ENCODE results near the gene GRIA4. TPM values are rescaled to one million over a fixed set of nuclear protein-coding genes. Genes with fewer than 3 reads are reported as not detected.

Gene GRIA4
- 0.10 TPM in 1 of 2 replicates, not detected in the other for total RNA-seq (2014; rRNA removed; shearing (Covaris generic))

- peak; percentile 61 for DNase-seq (ENCODE audit: low read depth)
Observed at GRCh38 chr11:105609832-105610781, at the start of gene GRIA4. GRIA4 (plus strand) TSS chr11:105610073; CDS start chr11:105610998, 925 bp downstream.

DNA sequence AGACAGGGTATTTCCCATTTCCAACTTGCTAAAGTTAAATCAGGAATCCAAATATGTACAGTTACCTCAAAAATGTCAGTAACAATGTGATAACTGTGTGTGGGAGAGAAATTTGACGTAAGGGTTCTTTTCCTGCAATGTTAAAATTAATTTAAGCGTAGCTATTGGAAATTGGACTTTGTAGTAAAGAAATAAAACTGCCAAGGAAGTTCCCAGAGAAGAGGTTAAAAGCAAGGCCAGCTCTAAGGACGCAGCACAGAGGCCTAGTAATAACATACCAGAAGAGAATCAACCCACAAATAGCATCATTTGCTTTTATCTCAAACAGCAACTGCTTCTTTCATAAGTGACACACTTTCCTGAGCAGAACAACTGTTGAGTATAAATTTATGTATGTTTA lies 36.8 kb upstream of the GRIA4 start:
- DNase-seq (ENCODE audit: low read depth), result no peak

DNA sequence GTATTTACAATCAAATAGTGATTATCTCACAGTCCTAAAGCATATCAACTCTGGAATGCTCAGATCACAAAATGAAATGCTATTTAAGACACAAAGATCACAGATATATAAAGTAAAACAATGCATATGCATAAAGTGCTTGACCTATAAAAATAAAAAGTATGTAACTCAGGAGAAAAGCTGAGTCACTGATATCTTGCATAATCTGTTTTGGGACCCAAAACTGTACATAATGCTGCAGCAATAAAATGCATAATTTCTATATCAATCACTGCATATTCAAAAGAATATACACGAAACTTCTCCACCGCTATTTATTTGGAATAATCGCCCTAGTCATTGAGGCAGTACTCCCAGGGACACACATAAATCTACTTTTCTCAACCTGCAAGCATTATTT lies 34.9 kb upstream of the GRIA4 start:
- no peak for DNase-seq (ENCODE audit: low read depth)

DNA sequence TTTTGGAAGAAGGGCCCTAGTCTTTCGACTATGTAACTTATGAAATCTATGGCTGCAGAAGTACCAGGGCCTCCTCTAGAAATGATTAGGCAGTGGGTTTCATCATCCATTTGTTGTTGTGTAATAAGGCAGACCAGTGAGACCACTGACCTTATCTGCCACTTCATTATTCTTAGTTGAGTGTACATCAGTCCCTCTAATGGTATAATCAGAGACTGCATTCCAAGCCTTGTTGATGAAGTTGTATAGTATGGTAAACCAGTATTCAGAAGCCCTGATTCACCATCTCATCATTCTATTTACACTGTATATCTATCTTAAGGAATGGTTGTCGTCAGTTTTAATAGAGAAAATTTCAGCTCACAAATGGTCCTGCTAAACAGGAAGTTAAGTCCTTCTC lies 32.2 kb upstream of the GRIA4 start:
- DNase-seq (ENCODE audit: low read depth), result peak; percentile 5

- no peak for DNase-seq (ENCODE audit: low read depth)
Observed at GRCh38 chr11:105579111-105579510, 30.8 kb upstream of the GRIA4 start.

- peak; percentile 73 for DNase-seq (ENCODE audit: low read depth)
Observed at GRCh38 chr11:105582497-105582896, 27.4 kb upstream of the GRIA4 start.

GRCh38 chr11:105588001-105588400 lies 21.9 kb upstream of the GRIA4 start:
- peak; percentile 79 for DNase-seq (ENCODE audit: low read depth)

GRCh38 chr11:105589346-105589745 lies 20.5 kb upstream of the GRIA4 start:
- DNase-seq (ENCODE audit: low read depth), result peak; percentile 36

DNA sequence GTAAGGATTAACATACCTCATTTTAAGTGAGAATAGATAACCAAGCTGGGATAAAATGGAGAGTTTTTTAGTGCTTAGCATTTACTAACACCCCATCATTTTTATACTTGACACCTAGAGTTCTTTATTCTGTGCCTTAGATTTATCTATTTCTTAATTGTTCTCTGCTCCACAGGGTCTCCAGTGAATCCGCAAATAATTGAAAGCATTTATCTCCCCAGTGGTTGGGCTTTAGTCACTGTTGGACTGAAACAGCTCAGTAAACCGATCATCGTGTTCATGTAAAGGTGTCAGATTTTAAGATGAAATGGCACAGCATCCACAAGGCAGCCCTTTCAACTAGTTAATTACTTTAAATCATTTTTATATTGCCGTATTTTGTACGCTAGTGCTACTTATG lies 17.8 kb upstream of the GRIA4 start:
- DNase-seq (ENCODE audit: low read depth), result no peak

DNA sequence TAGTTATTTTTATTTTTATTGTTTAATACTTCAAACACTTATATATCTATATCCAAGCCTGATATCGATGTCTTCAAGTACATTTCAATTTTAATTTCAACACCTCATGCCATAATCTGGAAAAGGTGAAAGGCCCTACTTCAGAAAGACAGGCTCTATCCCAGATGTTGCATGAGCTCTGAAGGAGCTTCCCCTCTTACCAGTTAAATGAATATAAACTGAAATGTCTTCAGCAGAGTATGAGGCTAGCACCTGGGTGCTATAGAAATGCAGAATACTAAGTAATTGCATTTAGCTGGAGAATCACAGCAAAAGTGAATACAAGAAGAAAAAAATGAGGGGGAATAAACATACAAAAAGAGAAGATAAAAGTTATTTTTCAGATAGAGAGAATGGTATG lies 11.5 kb upstream of the GRIA4 start:
- DNase-seq (ENCODE audit: low read depth), result no peak

DNA sequence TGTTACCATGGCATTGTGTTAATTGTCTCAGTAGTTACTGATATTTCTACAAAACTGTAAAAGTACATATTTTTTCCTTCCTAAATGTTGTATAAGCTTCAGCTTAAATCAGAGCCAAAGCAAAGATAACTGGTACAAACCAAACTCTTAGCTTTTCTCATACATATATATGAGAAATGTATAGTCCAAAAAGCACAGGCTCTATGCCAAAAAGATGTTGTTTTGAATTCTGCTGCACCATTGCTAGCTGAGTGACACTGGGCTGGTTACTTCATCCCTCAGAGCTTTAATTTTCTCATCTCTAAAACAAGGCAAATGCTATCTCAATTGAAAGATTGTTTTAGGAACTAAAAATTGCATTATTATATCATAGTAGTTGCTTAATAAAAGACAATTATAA lies 6.7 kb upstream of the GRIA4 start:
- DNase-seq (ENCODE audit: low read depth), result no peak

GRCh38 chr11:105609341-105609781 lies 512 bp upstream of the GRIA4 start:
- DNase-seq (ENCODE audit: low read depth), result peak; percentile 51

GRCh38 chr11:105610871-105611571 lies 1.1 kb downstream of the GRIA4 start:
- DNase-seq (ENCODE audit: low read depth), result no peak

DNA sequence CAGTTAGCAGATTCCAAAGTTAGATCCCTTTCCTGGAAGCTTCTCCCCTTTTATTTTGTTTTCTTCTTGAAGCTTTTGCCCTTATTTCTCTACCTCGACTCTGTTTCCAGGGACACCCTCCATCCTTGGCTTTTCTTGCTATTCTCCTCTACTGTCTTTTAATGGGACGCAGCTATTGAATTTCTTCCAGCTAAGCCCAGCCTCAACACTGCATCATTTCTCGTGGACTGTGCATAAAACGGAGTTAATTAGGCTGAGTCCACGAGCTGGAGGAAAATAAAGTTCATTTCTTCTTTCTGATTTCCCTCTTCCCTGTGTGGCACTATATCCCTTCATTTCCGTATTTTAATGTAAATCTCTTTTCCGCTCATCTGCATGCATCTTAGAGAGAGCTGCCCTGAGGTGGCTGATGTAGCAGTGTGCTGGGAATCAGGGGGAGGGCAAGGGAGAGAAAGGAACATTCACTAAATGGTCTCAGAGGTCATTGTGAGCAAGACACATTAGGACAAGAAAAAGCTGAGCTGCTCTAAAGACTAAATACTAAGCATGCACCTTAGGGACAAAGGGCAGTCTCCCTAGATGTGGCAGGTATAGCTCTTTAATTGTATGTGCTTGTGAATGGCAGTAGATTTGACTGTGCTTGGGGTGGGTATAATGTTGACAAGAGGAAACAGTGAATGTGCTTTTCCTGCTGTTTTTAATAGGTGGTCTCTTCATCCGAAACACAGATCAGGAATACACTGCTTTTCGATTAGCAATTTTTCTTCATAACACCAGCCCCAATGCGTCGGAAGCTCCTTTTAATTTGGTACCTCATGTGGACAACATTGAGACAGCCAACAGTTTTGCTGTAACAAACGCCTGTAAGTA lies 1.9 kb downstream of the GRIA4 start:
- DNase-seq (ENCODE audit: low read depth), result no peak

GRCh38 chr11:105612771-105613170 lies 2.9 kb downstream of the GRIA4 start:
- no peak for DNase-seq (ENCODE audit: low read depth)

DNA sequence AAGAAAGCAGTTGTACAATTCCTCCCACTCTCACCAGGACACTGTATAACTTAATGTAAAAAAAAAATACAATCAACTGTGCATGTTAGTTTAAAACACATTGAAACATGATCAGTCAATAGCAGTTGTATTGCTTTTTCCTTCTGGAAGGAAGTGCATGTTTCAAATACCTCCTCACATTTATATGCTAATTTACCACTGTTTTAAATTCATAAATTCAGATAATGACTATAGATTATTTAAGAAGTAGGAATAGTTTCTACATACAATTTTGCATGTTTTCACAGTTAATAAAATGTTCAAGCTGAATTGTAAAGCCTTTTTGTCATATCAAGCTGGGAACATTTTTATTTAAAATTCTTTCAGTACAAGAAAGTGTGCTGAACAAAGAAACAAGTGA lies 3.3 kb downstream of the GRIA4 start:
- DNase-seq (ENCODE audit: low read depth), result no peak

- no peak for DNase-seq (ENCODE audit: low read depth)
Observed at GRCh38 chr11:105618343-105618955, 8.6 kb downstream of the GRIA4 start.

- DNase-seq (ENCODE audit: low read depth), result no peak
Observed at GRCh38 chr11:105619556-105619955, 9.7 kb downstream of the GRIA4 start.

DNA sequence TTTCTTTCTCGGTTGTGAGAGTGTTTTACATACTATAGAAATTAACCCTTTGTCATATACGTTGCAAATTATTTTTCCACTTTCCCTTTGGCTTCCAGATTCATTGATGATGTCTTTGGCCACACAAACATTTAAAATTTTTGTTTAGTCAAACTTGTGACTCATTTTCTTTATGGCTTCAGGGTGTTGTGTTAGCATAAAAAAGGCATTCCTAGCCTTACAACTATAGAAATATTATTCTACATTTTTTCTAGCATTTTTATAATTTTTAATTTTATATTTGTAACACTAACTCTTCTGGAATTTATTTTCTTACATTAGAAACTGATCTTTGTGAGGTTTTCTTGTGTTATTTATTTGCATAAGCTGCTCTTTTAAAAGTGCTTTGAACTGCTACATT lies 12.1 kb downstream of the GRIA4 start:
- no peak for DNase-seq (ENCODE audit: low read depth)

- no peak for DNase-seq (ENCODE audit: low read depth)
Observed at GRCh38 chr11:105632316-105632715, 22.4 kb downstream of the GRIA4 start.

DNA sequence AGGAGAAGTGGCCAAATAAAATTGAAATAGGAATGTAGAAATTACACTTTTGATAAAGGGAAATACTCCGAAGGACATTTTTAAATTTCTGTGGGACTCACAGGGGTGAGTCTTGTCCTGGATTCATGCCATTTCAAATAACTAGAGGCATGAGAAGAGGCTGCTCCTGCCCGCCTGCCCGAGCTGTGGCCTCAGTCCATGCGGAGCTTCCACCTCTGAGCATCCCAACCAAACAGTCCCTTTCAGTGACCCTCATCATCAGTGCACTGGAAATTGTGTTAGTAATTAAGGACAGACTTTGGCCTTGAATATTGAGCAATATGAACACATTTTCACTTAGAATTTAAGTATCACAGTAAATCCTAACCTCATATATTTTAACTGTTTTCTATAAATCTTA lies 25.6 kb downstream of the GRIA4 start:
- no peak for DNase-seq (ENCODE audit: low read depth)

Data from M059J (cell line).